Measurements from ENCODE around the gene COG4.

Gene COG4

GRCh38 chr16:70512456-70512855 lies 10.9 kb downstream of the COG4 start:
- H3K27ac Mint-ChIP-seq = no peak overlapping the region
- H3K9me3 Mint-ChIP-seq = no peaks in the 10 kb centered on the region
- no peaks in the 10 kb centered on the region for H3K27me3 Mint-ChIP-seq (ENCODE audit: low read depth)
- no peak overlapping the region for H3K4me3 Mint-ChIP-seq
- H3K4me1 Mint-ChIP-seq (ENCODE audit: low read depth) = peaks cover 7% of the 10 kb centered on the region
- peaks cover 41% of the 10 kb centered on the region for H3K36me3 Mint-ChIP-seq (ENCODE audit: low read depth)
- no peak for DNase-seq (ENCODE audit: low spot score)

- Mint-ChIP-seq H3K27ac (no peak overlapping the region), H3K9me3 (no peaks in the 10 kb centered on the region), H3K27me3 (ENCODE audit: low read depth) (no peaks in the 10 kb centered on the region), H3K4me1 (ENCODE audit: low read depth) (peaks cover 7% of the 10 kb centered on the region), H3K36me3 (ENCODE audit: low read depth) (peaks cover 40% of the 10 kb centered on the region), H3K4me3 (no peak overlapping the region)
- no peak for DNase-seq (ENCODE audit: low spot score)
These were observed 11.5 kb downstream of the COG4 start for GRCh38 chr16:70511833-70512232.

- Mint-ChIP-seq H3K9me3 (no peaks in the 10 kb centered on the region), H3K4me3 (no peak overlapping the region), H3K27me3 (ENCODE audit: low read depth) (no peaks in the 10 kb centered on the region), H3K4me1 (ENCODE audit: low read depth) (peaks cover 7% of the 10 kb centered on the region), H3K27ac (no peak overlapping the region), H3K36me3 (ENCODE audit: low read depth) (peaks cover 31% of the 10 kb centered on the region)
- DNase-seq (ENCODE audit: low spot score) = no peak
These were observed 13.1 kb downstream of the COG4 start for GRCh38 chr16:70510216-70510615.

GRCh38 chr16:70508752-70509151 lies 14.6 kb downstream of the COG4 start:
- H3K9me3 Mint-ChIP-seq = no peaks in the 10 kb centered on the region
- peak overlapping the region; percentile 72 for H3K27ac Mint-ChIP-seq
- peaks cover 7% of the 10 kb centered on the region for H3K4me1 Mint-ChIP-seq (ENCODE audit: low read depth)
- DNase-seq (ENCODE audit: low spot score) = no peak
- H3K4me3 Mint-ChIP-seq = no peak overlapping the region
- no peaks in the 10 kb centered on the region for H3K27me3 Mint-ChIP-seq (ENCODE audit: low read depth)
- peaks cover 28% of the 10 kb centered on the region for H3K36me3 Mint-ChIP-seq (ENCODE audit: low read depth)

- Mint-ChIP-seq H3K9me3 (no peaks in the 10 kb centered on the region), H3K4me1 (ENCODE audit: low read depth) (peaks cover 8% of the 10 kb centered on the region), H3K4me3 (no peak overlapping the region), H3K36me3 (ENCODE audit: low read depth) (peaks cover 41% of the 10 kb centered on the region), H3K27me3 (ENCODE audit: low read depth) (no peaks in the 10 kb centered on the region), H3K27ac (no peak overlapping the region)
- DNase-seq (ENCODE audit: low spot score) = peak; percentile 21
These were observed 26.8 kb downstream of the COG4 start for GRCh38 chr16:70496513-70496912.

GRCh38 chr16:70495425-70496182 lies 27.8 kb downstream of the COG4 start:
- no peak overlapping the region for H3K4me3 Mint-ChIP-seq
- no peaks in the 10 kb centered on the region for H3K27me3 Mint-ChIP-seq (ENCODE audit: low read depth)
- peaks cover 8% of the 10 kb centered on the region for H3K4me1 Mint-ChIP-seq (ENCODE audit: low read depth)
- DNase-seq (ENCODE audit: low spot score) = no peak
- no peak overlapping the region for H3K27ac Mint-ChIP-seq
- peaks cover 41% of the 10 kb centered on the region for H3K36me3 Mint-ChIP-seq (ENCODE audit: low read depth)
- no peaks in the 10 kb centered on the region for H3K9me3 Mint-ChIP-seq

- Mint-ChIP-seq H3K36me3 (ENCODE audit: low read depth) (peaks cover 45% of the 10 kb centered on the region), H3K4me3 (no peak overlapping the region), H3K27me3 (ENCODE audit: low read depth) (no peaks in the 10 kb centered on the region), H3K27ac (peak overlapping the region; percentile 83), H3K9me3 (no peaks in the 10 kb centered on the region), H3K4me1 (ENCODE audit: low read depth) (peaks cover 8% of the 10 kb centered on the region)
- no peak for DNase-seq (ENCODE audit: low spot score)
These were observed 28.6 kb downstream of the COG4 start for GRCh38 chr16:70494777-70495176.

- H3K4me1 Mint-ChIP-seq (ENCODE audit: low read depth) = peaks cover 8% of the 10 kb centered on the region
- no peaks in the 10 kb centered on the region for H3K9me3 Mint-ChIP-seq
- no peak overlapping the region for H3K4me3 Mint-ChIP-seq
- DNase-seq (ENCODE audit: low spot score) = no peak
- H3K27me3 Mint-ChIP-seq (ENCODE audit: low read depth) = no peaks in the 10 kb centered on the region
- H3K36me3 Mint-ChIP-seq (ENCODE audit: low read depth) = peaks cover 48% of the 10 kb centered on the region
- H3K27ac Mint-ChIP-seq = peak overlapping the region; percentile 83
These were observed 29.1 kb downstream of the COG4 start for GRCh38 chr16:70494202-70494770.

GRCh38 chr16:70493802-70494201 lies 29.6 kb downstream of the COG4 start:
- Mint-ChIP-seq H3K36me3 (ENCODE audit: low read depth) (peaks cover 46% of the 10 kb centered on the region), H3K4me1 (ENCODE audit: low read depth) (peaks cover 8% of the 10 kb centered on the region), H3K27me3 (ENCODE audit: low read depth) (no peaks in the 10 kb centered on the region), H3K9me3 (no peaks in the 10 kb centered on the region), H3K4me3 (no peak overlapping the region), H3K27ac (no peak overlapping the region)
- no peak for DNase-seq (ENCODE audit: low spot score)

- Mint-ChIP-seq H3K9me3 (no peaks in the 10 kb centered on the region), H3K27ac (no peak overlapping the region), H3K36me3 (ENCODE audit: low read depth) (peaks cover 36% of the 10 kb centered on the region), H3K4me3 (no peak overlapping the region), H3K4me1 (ENCODE audit: low read depth) (peaks cover 8% of the 10 kb centered on the region), H3K27me3 (ENCODE audit: low read depth) (no peaks in the 10 kb centered on the region)
- no peak for DNase-seq (ENCODE audit: low spot score)
These were observed 33.1 kb downstream of the COG4 start for GRCh38 chr16:70490261-70490660.

- no peaks in the 10 kb centered on the region for H3K9me3 Mint-ChIP-seq
- H3K27me3 Mint-ChIP-seq (ENCODE audit: low read depth) = no peaks in the 10 kb centered on the region
- no peak overlapping the region for H3K4me3 Mint-ChIP-seq
- no peak for DNase-seq (ENCODE audit: low spot score)
- no peaks in the 10 kb centered on the region for H3K4me1 Mint-ChIP-seq (ENCODE audit: low read depth)
- H3K36me3 Mint-ChIP-seq (ENCODE audit: low read depth) = peaks cover 25% of the 10 kb centered on the region
- no peak overlapping the region for H3K27ac Mint-ChIP-seq
These were observed 38.5 kb downstream of the COG4 start for GRCh38 chr16:70484867-70485266.

- no peaks in the 10 kb centered on the region for H3K9me3 Mint-ChIP-seq
- DNase-seq (ENCODE audit: low spot score) = no peak
- no peaks in the 10 kb centered on the region for H3K27me3 Mint-ChIP-seq (ENCODE audit: low read depth)
- H3K27ac Mint-ChIP-seq = no peak overlapping the region
- peaks cover 26% of the 10 kb centered on the region for H3K36me3 Mint-ChIP-seq (ENCODE audit: low read depth)
- peaks cover 3% of the 10 kb centered on the region for H3K4me1 Mint-ChIP-seq (ENCODE audit: low read depth)
- H3K4me3 Mint-ChIP-seq = no peak overlapping the region
These were observed 39.9 kb downstream of the COG4 start for GRCh38 chr16:70483426-70483825.

- Mint-ChIP-seq H3K4me3 (no peak overlapping the region), H3K27me3 (ENCODE audit: low read depth) (no peaks in the 10 kb centered on the region), H3K4me1 (ENCODE audit: low read depth) (peaks cover 7% of the 10 kb centered on the region), H3K27ac (no peak overlapping the region), H3K36me3 (ENCODE audit: low read depth) (peaks cover 29% of the 10 kb centered on the region), H3K9me3 (no peaks in the 10 kb centered on the region)
- DNase-seq (ENCODE audit: low spot score) = no peak
These were observed 40.7 kb downstream of the COG4 start for GRCh38 chr16:70482624-70483023.

GRCh38 chr16:70481929-70482536 lies 41.3 kb downstream of the COG4 start:
- Mint-ChIP-seq H3K27me3 (ENCODE audit: low read depth) (no peaks in the 10 kb centered on the region), H3K4me1 (ENCODE audit: low read depth) (peaks cover 9% of the 10 kb centered on the region), H3K4me3 (no peak overlapping the region), H3K9me3 (no peaks in the 10 kb centered on the region), H3K27ac (no peak overlapping the region), H3K36me3 (ENCODE audit: low read depth) (peaks cover 31% of the 10 kb centered on the region)
- no peak for DNase-seq (ENCODE audit: low spot score)

Data from T-helper 2 cell treated with Interferon-gamma antibody and Interleukin-4, amounts not matched to agents 5 μg/mL and 100 μg/mL, for 36 hours (primary cell).